T47D (cell line): ENCODE measurements around the gene ALG10B.
"Not testable (repeated sequence)": the region's sequence is repeated elsewhere in the genome, so short reads cannot be mapped to it uniquely, and the experiment has no call there.

ENCODE experiments used
- DNase-seq, 2 experiments: peaks; one replicate each; pipeline versions ENCODE4 v3.0.0 to v3.0.0-alpha.2; 2011 to 2012; ENCODE audit warnings: low read depth in 1 of 2, low spot score in 1 of 2
- JUND ChIP-seq: IDR thresholded peaks from 2 replicates; pipeline ENCODE4 v1.6.1; 2012; ENCODE audit warnings: low read depth
- in situ Hi-C: cut with HindIII; loops from 2 replicates; pipeline ENCODE4 v1.10.0; 2016; ENCODE audit warnings: low sequenced_read_pairs, low pct_unique_long_range_greater_than_20kb

The ALG10B gene

DNA sequence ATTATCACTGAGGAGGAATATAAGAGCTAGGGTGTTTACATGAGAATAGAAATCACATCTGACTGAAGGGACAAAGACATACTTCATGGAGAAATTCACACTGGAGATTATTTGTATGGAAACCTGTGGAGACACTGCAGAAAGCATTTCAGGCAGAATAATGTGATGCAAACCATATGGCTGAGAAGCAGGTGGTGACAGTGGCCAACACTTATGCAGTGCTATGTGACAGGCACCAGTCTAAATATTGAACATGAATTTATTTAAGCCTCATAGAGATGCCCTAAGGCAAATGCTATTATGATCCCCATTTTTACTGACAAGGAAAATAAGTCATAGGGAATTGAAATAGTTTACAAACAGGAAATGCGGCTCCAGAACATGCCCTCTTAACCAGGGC, 16.2 kb downstream of the ALG10B start:
- no peak for DNase-seq
- no peak for TF ChIP-seq JUND
- in situ Hi-C loops: no loop called here

DNA sequence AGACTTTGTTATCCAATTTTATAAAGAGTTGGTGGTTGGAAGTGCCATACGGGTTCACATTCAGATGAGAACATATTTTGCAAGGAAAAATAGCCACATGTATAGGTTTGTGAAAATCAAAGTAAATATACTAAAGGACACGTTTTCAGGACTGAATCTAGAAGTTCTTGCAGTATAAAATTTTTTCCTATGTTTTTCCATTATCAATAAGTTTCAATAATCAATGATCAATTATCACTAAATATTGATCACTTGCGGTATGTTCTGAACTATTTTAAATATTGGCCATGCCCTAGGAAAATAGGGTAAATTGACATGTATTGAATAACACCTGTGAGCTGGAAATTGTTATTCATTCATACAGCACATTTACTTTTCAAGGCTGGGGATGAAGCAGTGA, 25.9 kb downstream of the ALG10B start:
- TF ChIP-seq JUND: no peak
- DNase-seq: no peak
- in situ Hi-C loops: no loop called here

DNA sequence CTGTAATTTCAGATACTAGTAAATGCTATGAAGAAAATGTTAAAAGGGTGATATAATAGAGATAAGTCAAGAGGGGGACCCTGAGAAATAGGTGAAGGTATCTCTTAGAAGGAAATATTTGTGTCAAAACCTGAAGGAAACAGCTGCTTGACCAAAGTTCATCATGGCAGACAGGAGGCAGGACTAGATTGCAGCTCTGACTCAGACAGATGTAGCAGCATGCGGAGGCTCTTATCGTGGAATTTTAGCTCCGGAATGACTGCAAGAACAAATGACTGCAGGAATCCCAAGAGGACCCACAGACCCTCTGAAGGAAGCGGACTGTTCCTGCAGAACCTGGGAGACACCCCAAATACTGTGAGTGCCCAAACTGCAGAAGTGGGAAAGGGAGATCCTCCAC, 26.7 kb downstream of the ALG10B start:
- in situ Hi-C loops, DNase-seq: not testable (repeated sequence)

GRCh38 chr12:38343916-38344315, 27.3 kb downstream of the ALG10B start:
- DNase-seq, in situ Hi-C loops: not testable (repeated sequence)

DNA sequence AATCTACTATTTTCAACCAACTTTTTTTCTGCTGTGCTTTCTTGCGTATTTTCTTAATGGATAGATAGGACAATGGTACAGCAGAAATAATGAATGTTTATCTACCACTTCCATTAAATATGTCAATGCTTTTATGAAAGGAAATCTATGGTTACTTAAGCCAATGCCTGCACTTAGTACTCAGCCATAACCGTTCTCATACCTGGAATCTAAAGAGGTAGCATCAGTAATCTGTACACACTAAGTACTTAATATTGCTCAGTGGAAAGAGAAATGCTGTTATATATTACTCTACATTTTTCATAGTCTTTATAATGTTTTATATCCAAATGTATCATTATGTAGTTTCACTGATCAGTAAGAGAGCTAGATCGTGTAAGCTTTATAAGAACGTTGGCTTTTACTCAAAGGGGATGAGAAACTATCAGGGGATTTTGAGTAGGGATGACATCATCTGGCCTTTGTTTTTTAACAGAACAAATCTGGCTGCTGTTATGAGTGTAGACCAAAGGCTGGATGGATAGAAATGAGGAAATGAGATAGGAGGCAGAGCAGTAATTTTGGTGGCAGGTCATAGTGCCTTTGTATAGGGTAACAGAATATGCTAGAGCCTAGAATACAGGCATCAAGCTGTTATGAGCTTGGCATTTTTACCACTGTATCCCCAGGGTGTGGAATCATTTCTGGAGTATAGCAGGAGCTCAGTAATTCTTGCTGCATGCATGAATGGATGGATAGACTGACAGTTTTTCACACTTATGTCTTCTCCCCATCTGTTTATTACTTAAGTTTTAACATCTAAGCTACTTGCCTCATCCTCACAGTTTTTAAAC, 34.0 kb downstream of the ALG10B start:
- in situ Hi-C loops: no loop called here
- DNase-seq: no peak
- TF ChIP-seq JUND: no peak

DNA sequence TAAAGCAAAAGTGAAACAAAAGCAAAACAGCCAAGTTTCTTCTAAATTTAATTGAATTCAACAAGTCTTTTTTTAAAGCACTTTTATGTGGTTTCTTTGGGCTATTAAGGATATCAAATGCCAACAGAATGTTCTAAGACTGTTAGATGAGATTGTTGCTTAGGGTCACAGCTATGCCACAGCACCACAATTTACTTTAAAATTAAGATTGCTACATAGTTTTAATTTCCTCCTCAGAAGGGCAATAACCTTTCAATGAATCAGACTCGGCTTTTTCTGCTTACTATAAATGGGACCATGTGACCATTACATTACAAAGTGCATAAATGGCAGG, 34.6 kb downstream of the ALG10B start:
- DNase-seq, in situ Hi-C loops: not testable (repeated sequence)

DNA sequence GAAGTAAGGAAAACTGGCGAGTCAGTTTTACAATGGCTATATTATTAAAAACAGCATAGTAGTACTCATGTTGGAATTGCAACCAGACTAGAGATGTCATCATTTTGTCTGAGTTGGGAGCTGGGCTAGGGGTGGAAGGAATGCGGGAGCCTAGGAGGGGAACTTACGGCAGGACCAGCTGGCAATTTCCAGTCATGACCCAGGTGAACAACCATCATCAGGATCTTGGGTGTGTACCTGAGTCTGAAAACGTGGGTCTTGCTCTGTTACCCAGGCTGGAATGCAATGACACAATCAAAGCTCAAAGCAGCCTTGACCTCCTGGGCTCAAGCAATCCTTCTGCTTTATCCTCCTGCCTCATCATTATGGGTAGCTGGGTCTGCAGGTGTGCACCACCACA, 50.9 kb downstream of the ALG10B start:
- in situ Hi-C loops: no loop called here
- DNase-seq: no peak
- TF ChIP-seq JUND: no peak

DNA sequence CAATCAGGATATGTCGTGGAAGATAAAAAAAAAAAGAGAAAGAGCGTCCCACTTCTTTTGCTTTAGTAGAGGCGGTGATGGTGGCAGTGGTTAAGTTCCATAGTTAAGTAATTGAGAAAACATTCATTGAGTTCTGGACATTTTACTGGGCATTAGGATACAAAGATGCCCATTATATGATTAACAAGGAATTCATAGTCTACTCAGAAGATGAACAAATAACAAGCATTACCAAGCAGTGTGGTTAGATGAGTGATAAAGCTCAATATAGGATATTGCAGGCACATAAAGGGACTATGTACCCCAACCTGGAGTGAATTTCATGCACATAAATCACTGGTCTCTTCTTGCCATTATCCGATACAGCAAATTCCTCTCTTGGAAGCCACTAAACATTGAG, 53.7 kb downstream of the ALG10B start:
- in situ Hi-C loops: no loop called here

GRCh38 chr12:38373784-38374183, 57.2 kb downstream of the ALG10B start:
- peak in 1 of 2 experiments; percentile 7 for DNase-seq
- in situ Hi-C loops: no loop called here
- no peak for TF ChIP-seq JUND

More for the DNA sequence above, 53.7 kb downstream of the ALG10B start:
- DNase-seq: no peak
- TF ChIP-seq JUND: no peak

DNA sequence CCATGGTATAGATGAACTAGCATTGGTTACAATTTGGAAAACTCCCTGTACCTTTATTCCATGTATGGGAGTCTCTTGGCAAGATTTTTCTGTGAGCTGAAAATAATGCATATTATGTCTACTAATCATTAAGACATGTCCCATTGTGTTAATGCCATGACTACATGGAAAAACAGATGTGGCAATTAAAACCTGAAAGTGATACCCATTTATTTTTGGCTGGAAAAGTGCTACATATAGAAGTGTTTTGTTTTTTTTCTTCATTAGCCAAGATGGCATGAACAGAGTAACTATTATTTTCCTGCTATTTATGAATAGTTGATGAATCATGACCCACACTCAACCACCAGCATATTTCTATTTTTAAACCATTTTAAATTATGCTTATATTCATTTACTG, 58.2 kb downstream of the ALG10B start:
- no peak for DNase-seq
- no peak for TF ChIP-seq JUND
- in situ Hi-C loops: no loop called here
